ENCODE measurements around the gene ANKRD33B.

ANKRD33B gene

GRCh38 chr5:10559151-10559550, 4.7 kb upstream of the ANKRD33B start:
- no peak overlapping the region for H3K4me3 ChIP-seq (ENCODE audit: low read depth, low read length)
- DNase-seq (ENCODE audit: low read depth): no peak
- TF ChIP-seq, protein P1, sequence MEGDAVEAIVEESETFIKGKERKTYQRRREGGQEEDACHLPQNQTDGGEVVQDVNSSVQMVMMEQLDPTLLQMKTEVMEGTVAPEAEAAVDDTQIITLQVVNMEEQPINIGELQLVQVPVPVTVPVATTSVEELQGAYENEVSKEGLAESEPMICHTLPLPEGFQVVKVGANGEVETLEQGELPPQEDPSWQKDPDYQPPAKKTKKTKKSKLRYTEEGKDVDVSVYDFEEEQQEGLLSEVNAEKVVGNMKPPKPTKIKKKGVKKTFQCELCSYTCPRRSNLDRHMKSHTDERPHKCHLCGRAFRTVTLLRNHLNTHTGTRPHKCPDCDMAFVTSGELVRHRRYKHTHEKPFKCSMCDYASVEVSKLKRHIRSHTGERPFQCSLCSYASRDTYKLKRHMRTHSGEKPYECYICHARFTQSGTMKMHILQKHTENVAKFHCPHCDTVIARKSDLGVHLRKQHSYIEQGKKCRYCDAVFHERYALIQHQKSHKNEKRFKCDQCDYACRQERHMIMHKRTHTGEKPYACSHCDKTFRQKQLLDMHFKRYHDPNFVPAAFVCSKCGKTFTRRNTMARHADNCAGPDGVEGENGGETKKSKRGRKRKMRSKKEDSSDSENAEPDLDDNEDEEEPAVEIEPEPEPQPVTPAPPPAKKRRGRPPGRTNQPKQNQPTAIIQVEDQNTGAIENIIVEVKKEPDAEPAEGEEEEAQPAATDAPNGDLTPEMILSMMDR (IDR thresholded peaks at IDR 0.05; ENCODE audit: control insufficient read depth, extremely low read depth, insufficient read depth): no peak

- TF ChIP-seq, protein P1 (IDR thresholded peaks at IDR 0.05; ENCODE audit: control insufficient read depth, extremely low read depth, insufficient read depth): no peak
- no peak for DNase-seq (ENCODE audit: low read depth)
- H3K4me3 ChIP-seq (ENCODE audit: low read depth, low read length): no peak overlapping the region
Observed at GRCh38 chr5:10559871-10560270, 4.0 kb upstream of the ANKRD33B start.

GRCh38 chr5:10562201-10563109, 1.4 kb upstream of the ANKRD33B start:
- TF ChIP-seq, protein P1 (IDR thresholded peaks at IDR 0.05; ENCODE audit: control insufficient read depth, extremely low read depth, insufficient read depth): no peak
- no peak for DNase-seq (ENCODE audit: low read depth)
- no peak overlapping the region for H3K4me3 ChIP-seq (ENCODE audit: low read depth, low read length)

DNA sequence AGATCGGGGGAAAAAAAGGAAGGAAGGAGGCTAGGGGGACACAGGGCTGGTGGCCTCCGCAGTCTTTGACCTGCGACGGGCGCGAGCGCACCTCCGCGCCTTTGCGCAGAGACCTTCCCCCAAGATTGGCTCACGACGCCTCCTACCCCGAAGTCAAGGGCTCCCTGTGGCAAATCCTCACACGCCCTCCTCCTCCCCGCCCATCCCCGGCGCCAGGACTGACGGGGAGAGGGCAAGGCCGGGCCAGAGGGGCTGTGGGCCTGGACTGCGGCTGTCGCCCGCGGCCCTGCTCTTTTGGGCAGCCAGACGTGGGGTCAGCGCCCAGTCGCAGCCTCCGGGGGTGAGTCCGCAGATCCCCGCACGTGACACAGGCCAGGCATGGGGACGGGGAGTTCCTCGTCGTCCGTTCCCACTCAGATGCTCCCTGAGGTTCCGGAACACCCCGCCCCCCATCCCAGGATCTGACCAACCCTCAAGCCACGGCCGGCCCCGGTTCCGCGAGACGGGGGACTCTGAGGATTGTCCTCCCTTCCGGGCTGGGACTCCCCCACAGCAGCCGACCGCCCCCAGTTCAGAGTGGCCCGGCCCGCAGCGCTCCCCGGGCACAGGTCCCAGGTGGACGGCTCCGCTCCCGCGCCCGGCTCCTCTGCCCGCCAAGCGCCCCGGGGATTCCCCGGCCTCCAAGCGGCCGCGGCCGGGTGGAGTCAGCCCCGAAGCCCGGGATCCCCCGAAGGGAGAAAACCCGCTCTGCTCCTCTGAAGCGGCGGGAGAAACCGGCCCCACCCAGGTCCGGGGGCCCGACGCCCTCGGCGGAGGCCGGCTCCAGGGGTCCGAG, 543 bp upstream of the ANKRD33B start:
- H3K4me3 ChIP-seq (ENCODE audit: low read depth, low read length): peak overlapping the region; percentile 47
- DNase-seq (ENCODE audit: low read depth): no peak
- TF ChIP-seq, protein P1 (IDR thresholded peaks at IDR 0.05; ENCODE audit: control insufficient read depth, extremely low read depth, insufficient read depth): no peak

DNA sequence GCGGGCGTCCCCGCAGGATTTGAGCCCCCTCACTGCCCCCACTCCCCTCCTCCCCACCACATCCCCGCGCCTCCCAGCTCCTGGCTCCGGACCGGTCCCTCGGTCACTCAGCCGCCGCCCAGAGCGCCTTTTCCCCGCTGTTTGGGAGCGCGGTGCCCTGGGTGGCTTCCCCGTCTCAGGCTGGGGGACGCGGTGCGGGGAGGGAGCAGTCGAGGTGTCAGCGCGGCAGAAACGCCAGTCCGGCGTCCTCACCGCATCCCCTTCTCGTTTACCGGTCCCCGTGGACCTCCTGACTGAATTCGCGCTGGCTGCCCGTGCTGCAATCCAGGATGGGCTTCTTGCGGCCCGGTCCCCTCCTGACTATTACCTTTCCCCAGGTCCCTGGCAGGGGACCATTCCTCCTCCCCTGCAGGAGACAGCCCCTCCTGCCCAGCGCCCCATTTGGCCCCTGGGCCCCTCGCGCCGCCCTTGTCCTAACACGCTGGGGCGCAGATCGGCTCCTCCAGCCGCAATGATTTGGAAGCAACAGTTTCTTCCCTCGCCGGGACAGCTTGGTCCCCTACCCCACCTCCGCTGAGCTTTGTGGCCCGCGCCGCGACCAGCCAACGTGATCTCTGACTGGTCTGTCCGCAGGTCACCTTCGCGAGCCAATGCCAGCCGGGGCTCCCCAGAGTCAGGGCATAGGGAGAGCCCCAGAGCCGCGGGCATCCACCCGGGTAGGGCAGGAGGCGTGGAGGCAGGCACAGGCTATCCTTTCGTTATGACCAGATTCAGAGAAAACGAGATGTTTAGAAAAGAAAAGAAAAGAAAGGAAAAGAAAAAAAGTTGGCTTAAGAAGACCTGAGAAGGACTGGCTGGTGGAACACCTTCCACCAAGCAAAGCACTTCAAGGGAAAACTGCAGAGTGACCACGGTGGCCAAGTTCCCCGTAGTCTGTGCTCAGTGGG, 1.2 kb downstream of the ANKRD33B start:
- H3K4me3 ChIP-seq (ENCODE audit: low read depth, low read length): no peak overlapping the region
- TF ChIP-seq, protein P1 (IDR thresholded peaks at IDR 0.05; ENCODE audit: control insufficient read depth, extremely low read depth, insufficient read depth): no peak
- no peak for DNase-seq (ENCODE audit: low read depth)

Measured in LNCaP clone FGC (cell line).